T-cell (primary cell): Measurements from ENCODE around the gene CCDC180. TPM values are rescaled to one million over a fixed set of nuclear protein-coding genes. Genes with fewer than 3 reads are reported as not detected.

Source experiments
- ATAC-seq, 4 experiments: fragments of 200-7000 bp in 3 of 4; fragments of 150-1000 bp in 1 of 4; cut with Tn5 transposase; replicated peaks in 1 of 4; 1 replicate in 3 of 4; 2 replicates in 1 of 4; pipeline ENCODE4 v1.10.0; 2021; ENCODE audit warnings: moderate library complexity in 3 of 4, mild to moderate bottlenecking in 2 of 4, moderate number of reproducible peaks in 1 of 4
- CTCF ChIA-PET, 2 donors: fragments of 300-600 bp; sonication (Branson Sonifier 250); formaldehyde crosslinking; loops; one replicate each; lab custom pipeline; 2022; ENCODE audit warnings: antibody characterized with exemption in 2 of 2; lab: Charles Lee
- POLR2A ChIA-PET, 2 donors: fragments of 300-600 bp; sonication (Branson Sonifier 250); formaldehyde crosslinking; loops; one replicate each; lab custom pipeline; 2022; ENCODE audit warnings: antibody characterized with exemption in 2 of 2; lab: Charles Lee
- DNase-seq, 35 experiments: peaks; one replicate each; pipeline versions ENCODE4 v3.0.0 to v3.0.0-alpha.2; 2013 to 2023
- H3K27ac ChIP-seq: one replicate; pipeline ENCODE4 v1.5.1; 2013; ENCODE audit warnings: low read length
- H3K27me3 ChIP-seq, 2 experiments: replicated peaks in 1 of 2; 1 replicate in 1 of 2; 2 replicates in 1 of 2; pipeline versions ENCODE4 v1.6.1 to v1.7.0; 2013; ENCODE audit warnings: low read length in 1 of 2, mixed read lengths in 1 of 2; ENCODE audit not compliant: control insufficient read depth in 2 of 2, insufficient read depth in 2 of 2; ENCODE audit errors: extremely low read depth in 1 of 2
- H3K36me3 ChIP-seq, 2 donors: 1 replicate in 1 of 2; 2 replicates in 1 of 2; pipeline versions ENCODE4 v1.6.1 to v1.7.0; 2013; ENCODE audit warnings: low read length in 1 of 2; ENCODE audit not compliant: control insufficient read depth in 2 of 2, insufficient read depth in 1 of 2; ENCODE audit errors: extremely low read depth in 1 of 2
- H3K4me1 ChIP-seq, 2 experiments: 1 replicate in 1 of 2; 2 replicates in 1 of 2; pipeline versions ENCODE4 v1.6.1 to v1.7.0; 2013; ENCODE audit warnings: low read length in 2 of 2, mixed read lengths in 1 of 2; ENCODE audit not compliant: insufficient read depth in 2 of 2, control insufficient read depth in 1 of 2; ENCODE audit errors: extremely low read depth in 1 of 2
- H3K4me3 ChIP-seq, 2 donors: 1 replicate in 1 of 2; 2 replicates in 1 of 2; pipeline versions ENCODE4 v1.5.1 to v1.7.0; 2013; ENCODE audit warnings: mild to moderate bottlenecking in 2 of 2, low read length in 1 of 2, moderate library complexity in 1 of 2; ENCODE audit not compliant: control insufficient read depth in 1 of 2; ENCODE audit errors: extremely low read depth in 1 of 2
- H3K9me3 ChIP-seq: 2 replicates; pipeline ENCODE4 v1.7.0; 2013
- H3K27ac Mint-ChIP-seq, 2 donors: one replicate each; pipeline ENCODE4 v1.8.0; 2020 to 2021; ENCODE audit warnings: mild to moderate bottlenecking in 2 of 2, mixed read lengths in 2 of 2
- H3K27me3 Mint-ChIP-seq, 2 donors: one replicate each; pipeline ENCODE4 v1.8.0; 2021 to 2022; ENCODE audit warnings: mixed read lengths in 2 of 2
- H3K36me3 Mint-ChIP-seq: one replicate; pipeline ENCODE4 v1.8.0; 2021; ENCODE audit warnings: mixed read lengths
- H3K4me1 Mint-ChIP-seq, 3 donors: one replicate each; pipeline ENCODE4 v1.8.0; 2020 to 2022; ENCODE audit warnings: mixed read lengths in 3 of 3, mild to moderate bottlenecking in 1 of 3
- H3K4me3 Mint-ChIP-seq, 3 donors: one replicate each; pipeline ENCODE4 v1.8.0; 2020 to 2022; ENCODE audit warnings: mild to moderate bottlenecking in 3 of 3, mixed read lengths in 3 of 3, moderate library complexity in 3 of 3
- H3K9me3 Mint-ChIP-seq, 3 donors: one replicate each; pipeline ENCODE4 v1.8.0; 2020 to 2022; ENCODE audit warnings: mixed read lengths in 3 of 3
- WGBS: methylation state at CpG from one replicate; pipeline ENCODE4 v1.1.5; 2013; ENCODE audit warnings: missing lambda C conversion rate; ENCODE audit not compliant: insufficient coverage; 5-methylcytosine and 5-hydroxymethylcytosine counted together
- total RNA-seq, 35 experiments: library from RNA in 6 of 35; stranded (reverse) in 6 of 35; fragments of 120-200 nt in 1 of 35; gene quantifications; one replicate each; pipeline versions ENCODE4 v1.2.1 to v1.2.4 and lab custom pipeline; 2013 to 2026

The CCDC180 gene
- total RNA-seq, 5 donors from 2014 or later (not counting 1 experiment from before 2014, with no cell fraction given): 9.6 to 12.9 (median 10.4) TPM

GRCh38 chr9:97313243-97313642 is 5.8 kb downstream of the CCDC180 start:
- Mint-ChIP-seq H3K36me3 (peaks cover 53% of the 10 kb centered on the region), H3K27ac (no peak overlapping the region), H3K9me3 (no peaks in the 10 kb centered on the region), H3K4me1 (no peaks in the 10 kb centered on the region), H3K27me3 (no peaks in the 10 kb centered on the region), H3K4me3 (no peak overlapping the region)
- Histone ChIP-seq H3K4me3 (no peak overlapping the region), H3K27ac (no peak overlapping the region), H3K27me3 (no peaks in the 10 kb centered on the region), H3K9me3 (no peaks in the 10 kb centered on the region), H3K36me3 (peaks cover 30 to 46% of the 10 kb centered on the region in 2 donors), H3K4me1 (no peaks in the 10 kb centered on the region)
- POLR2A ChIA-PET: no interaction called here
- ATAC-seq (no peak), DNase-seq (no peak)
- CTCF ChIA-PET: no interaction called here
- no CpG with 5 or more reads among the region's 4 CpGs for WGBS

- POLR2A ChIA-PET: no interaction called here
- CTCF ChIA-PET: no interaction called here
- Mint-ChIP-seq H3K27ac (no peak overlapping the region), H3K27me3 (no peaks in the 10 kb centered on the region), H3K36me3 (peaks cover 53% of the 10 kb centered on the region), H3K4me1 (peaks cover 0 to 3% (median 0%) of the 10 kb centered on the region in 3 donors), H3K4me3 (no peak overlapping the region), H3K9me3 (no peaks in the 10 kb centered on the region)
- H3K36me3 ChIP-seq: peaks cover 30 to 46% of the 10 kb centered on the region in 2 donors
- no peak overlapping the region for H3K27ac ChIP-seq
- ATAC-seq: no peak
- H3K9me3 ChIP-seq: no peaks in the 10 kb centered on the region
- no peak overlapping the region for H3K4me3 ChIP-seq
- H3K4me1 ChIP-seq: no peaks in the 10 kb centered on the region
- 81% methylated on average over 5 of the region's 5 CpGs for WGBS
- DNase-seq: no peak
- H3K27me3 ChIP-seq: no peaks in the 10 kb centered on the region
Observed at GRCh38 chr9:97313746-97314145, 6.3 kb downstream of the CCDC180 start.

- Mint-ChIP-seq H3K36me3 (peaks cover 57% of the 10 kb centered on the region), H3K9me3 (no peaks in the 10 kb centered on the region), H3K4me1 (peaks cover 0 to 7% (median 4%) of the 10 kb centered on the region in 3 donors), H3K4me3 (no peak overlapping the region), H3K27ac (no peak overlapping the region), H3K27me3 (no peaks in the 10 kb centered on the region)
- Histone ChIP-seq H3K27ac (no peak overlapping the region), H3K4me3 (no peak overlapping the region), H3K9me3 (no peaks in the 10 kb centered on the region), H3K27me3 (no peaks in the 10 kb centered on the region), H3K36me3 (peaks cover 30 to 46% of the 10 kb centered on the region in 2 donors), H3K4me1 (no peaks in the 10 kb centered on the region)
- 94% methylated on average over 9 of the region's 12 CpGs for WGBS
- POLR2A ChIA-PET: no interaction called here
- ATAC-seq (no peak), DNase-seq (no peak)
- CTCF ChIA-PET: no interaction called here
Observed at GRCh38 chr9:97314503-97314902, 7.0 kb downstream of the CCDC180 start.

DNA sequence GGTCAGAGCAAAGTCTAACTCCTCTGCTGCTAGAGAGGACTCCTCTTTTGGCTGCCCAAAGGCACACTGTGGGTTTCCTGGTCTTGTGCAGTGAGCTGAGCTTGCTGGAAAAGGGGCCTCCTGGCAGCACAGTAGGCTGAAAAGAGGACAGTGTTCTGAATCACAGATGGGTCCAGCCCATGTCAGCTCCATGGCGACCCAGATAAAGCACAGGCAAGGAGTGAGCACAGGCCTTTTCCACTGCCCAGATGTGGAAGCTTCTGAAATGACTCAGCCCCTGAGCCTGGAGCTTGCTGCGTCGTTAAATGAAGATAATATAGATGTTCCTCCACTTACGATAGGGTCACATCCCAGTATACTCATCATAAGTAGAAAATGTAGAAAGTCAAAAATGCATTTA is 8.1 kb downstream of the CCDC180 start:
- H3K36me3 Mint-ChIP-seq: peaks cover 53% of the 10 kb centered on the region
- POLR2A ChIA-PET: no interaction called here

DNA sequence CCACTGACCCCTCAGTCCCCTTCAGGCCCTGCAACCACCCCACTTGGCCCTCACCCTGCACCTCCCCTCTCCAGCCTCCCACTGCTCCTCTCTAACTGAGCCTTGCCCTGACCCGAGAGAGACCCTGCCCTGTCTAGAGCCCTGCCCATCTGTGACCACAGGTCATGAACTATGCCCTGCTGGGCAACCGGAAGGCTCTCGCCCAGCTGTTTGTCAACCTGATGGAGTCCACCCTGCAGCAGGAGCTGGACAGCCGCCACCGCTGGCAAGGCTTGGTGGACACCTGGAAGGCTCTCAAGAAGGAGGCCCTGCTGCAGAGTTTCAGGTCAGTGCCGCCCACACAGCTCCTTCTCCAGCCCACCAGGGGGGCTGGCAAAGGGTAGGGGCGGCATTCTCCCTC is 9.4 kb downstream of the CCDC180 start:
- Mint-ChIP-seq H3K9me3 (no peaks in the 10 kb centered on the region), H3K4me1 (peaks cover 0 to 8% (median 5%) of the 10 kb centered on the region in 3 donors), H3K4me3 (no peak overlapping the region), H3K27ac (no peak overlapping the region), H3K27me3 (no peaks in the 10 kb centered on the region), H3K36me3 (peaks cover 59% of the 10 kb centered on the region)
- POLR2A ChIA-PET: no interaction called here
- no peaks in the 10 kb centered on the region for H3K27me3 ChIP-seq
- H3K9me3 ChIP-seq: no peaks in the 10 kb centered on the region
- peaks cover 20 to 46% of the 10 kb centered on the region in 2 donors for H3K36me3 ChIP-seq
- 82% methylated on average over 5 of the region's 7 CpGs for WGBS
- no peak overlapping the region for H3K4me3 ChIP-seq
- H3K27ac ChIP-seq: no peak overlapping the region
- no peaks in the 10 kb centered on the region for H3K4me1 ChIP-seq
- DNase-seq: no peak
- CTCF ChIA-PET: no interaction called here
- no peak for ATAC-seq

More for the DNA sequence above, 8.1 kb downstream of the CCDC180 start:
- H3K4me3 ChIP-seq: no peak overlapping the region
- no peak overlapping the region for H3K27ac ChIP-seq
- H3K4me1 ChIP-seq: no peaks in the 10 kb centered on the region
- no peak overlapping the region for H3K27ac Mint-ChIP-seq
- ATAC-seq: no peak
- WGBS: 80% methylated on average over 1 of the region's 4 CpGs
- no peak overlapping the region for H3K4me3 Mint-ChIP-seq
- H3K27me3 ChIP-seq: no peaks in the 10 kb centered on the region
- no peak for DNase-seq
- no peaks in the 10 kb centered on the region for H3K9me3 Mint-ChIP-seq
- no peaks in the 10 kb centered on the region for H3K27me3 Mint-ChIP-seq
- no peaks in the 10 kb centered on the region for H3K9me3 ChIP-seq
- H3K4me1 Mint-ChIP-seq: peaks cover 0 to 8% (median 5%) of the 10 kb centered on the region in 3 donors
- CTCF ChIA-PET: no interaction called here
- H3K36me3 ChIP-seq: peaks cover 28 to 51% of the 10 kb centered on the region in 2 donors

DNA sequence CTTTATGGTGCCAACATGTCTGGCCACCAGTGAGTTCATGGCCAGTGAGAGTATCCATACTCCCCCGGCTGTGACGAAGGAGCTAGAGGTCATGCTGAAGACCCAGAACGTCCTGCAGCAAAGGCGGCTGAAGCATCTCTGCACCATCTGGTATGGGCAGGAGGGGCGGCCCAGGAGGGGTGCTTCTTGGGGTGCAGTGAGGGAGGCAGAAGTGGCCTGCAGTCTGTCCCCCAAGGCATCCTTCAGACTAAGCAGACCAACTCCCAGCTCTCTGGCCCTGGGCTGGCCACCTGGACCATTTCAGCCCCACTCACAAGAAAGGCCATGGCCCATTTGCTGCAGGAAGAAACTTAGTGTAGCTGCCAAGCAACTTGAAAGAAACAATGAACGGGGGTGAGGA is 11.0 kb downstream of the CCDC180 start:
- Histone ChIP-seq H3K4me1 (no peaks in the 10 kb centered on the region), H3K4me3 (no peak overlapping the region), H3K36me3 (peaks cover 14 to 39% of the 10 kb centered on the region in 2 donors), H3K27me3 (no peaks in the 10 kb centered on the region), H3K27ac (no peak overlapping the region), H3K9me3 (no peaks in the 10 kb centered on the region)
- Mint-ChIP-seq H3K36me3 (peaks cover 64% of the 10 kb centered on the region), H3K4me3 (no peak overlapping the region), H3K27ac (no peak overlapping the region), H3K4me1 (peaks cover 0 to 8% (median 5%) of the 10 kb centered on the region in 3 donors), H3K27me3 (no peaks in the 10 kb centered on the region), H3K9me3 (no peaks in the 10 kb centered on the region)
- no peak for DNase-seq
- ATAC-seq: no peak
- CTCF ChIA-PET: no interaction called here
- WGBS: 90% methylated on average over 5 of the region's 6 CpGs
- POLR2A ChIA-PET: no interaction called here

- ChIA-PET POLR2A (interaction anchor here (0.6 kb wide), 2 partner anchors 295 to 358 kb away, joined by 3 read pairs; no protein-coding TSS in a partner anchor), CTCF (no interaction called here)
- Mint-ChIP-seq H3K27ac (no peak overlapping the region), H3K9me3 (no peaks in the 10 kb centered on the region), H3K4me1 (peaks cover 0 to 8% (median 5%) of the 10 kb centered on the region in 3 donors), H3K27me3 (no peaks in the 10 kb centered on the region), H3K4me3 (no peak overlapping the region), H3K36me3 (peaks cover 59% of the 10 kb centered on the region)
- H3K36me3 ChIP-seq: peaks cover 12 to 30% of the 10 kb centered on the region in 2 donors
- H3K27ac ChIP-seq: no peak overlapping the region
- WGBS: no CpG with 5 or more reads among the region's 2 CpGs
- H3K4me3 ChIP-seq: no peak overlapping the region
- no peaks in the 10 kb centered on the region for H3K9me3 ChIP-seq
- no peak for ATAC-seq
- no peak for DNase-seq
- H3K27me3 ChIP-seq: no peaks in the 10 kb centered on the region
- no peaks in the 10 kb centered on the region for H3K4me1 ChIP-seq
Observed at GRCh38 chr9:97319395-97319794, 11.9 kb downstream of the CCDC180 start.
